Measurements from ENCODE around the gene ZNF30.
A peak's percentile ranks its signal among the peaks of the same experiment; 100 is the strongest.
"Not testable (repeated sequence)": the region's sequence is repeated elsewhere in the genome, so short reads cannot be mapped to it uniquely, and the experiment has no call there.

ZNF30 gene

GRCh38 chr19:34990578-34991192 is 64.0 kb downstream of the ZNF30 start:
- peak in 1 of 2 donors; percentile 51 for DNase-seq

GRCh38 chr19:34991542-34992333 is 65.0 kb downstream of the ZNF30 start:
- DNase-seq: no peak

GRCh38 chr19:34992582-34992981 is 65.9 kb downstream of the ZNF30 start:
- not testable (repeated sequence) for DNase-seq

GRCh38 chr19:34994286-34994642 is 67.6 kb downstream of the ZNF30 start:
- DNase-seq: no peak

Data from stimulated activated CD4-positive, alpha-beta T cell treated with anti-CD3 and anti-CD28 coated beads, Interleukin-2, amount 100 ng/mL, for 48 hours (primary cell).